ENCODE results near the gene PFN1. TPM values are rescaled to one million over a fixed set of nuclear protein-coding genes. Genes with fewer than 3 reads are reported as not detected.

Gene PFN1
- total RNA-seq, 1 experiment from 2014 or later: 1,213 TPM

DNA sequence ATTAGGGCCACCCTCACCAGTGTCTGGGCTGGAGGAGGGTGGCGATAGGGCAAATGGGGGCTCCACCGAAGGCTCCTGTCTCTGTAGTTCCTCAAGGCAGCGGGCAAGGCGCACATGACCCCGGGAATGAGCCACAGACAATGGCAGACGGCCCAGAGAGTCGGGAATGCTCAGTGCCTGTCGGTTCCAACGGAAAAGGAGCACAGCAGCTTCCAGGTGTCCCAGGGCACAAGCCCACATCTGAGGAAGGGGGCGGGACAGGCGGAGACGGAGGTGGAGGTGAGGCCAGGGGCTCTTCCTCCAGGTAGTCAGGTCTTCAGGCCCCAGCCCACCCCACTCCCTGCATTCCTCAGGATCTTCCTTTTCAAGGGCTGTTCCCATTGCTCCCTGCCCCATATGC is 24.4 kb upstream of the PFN1 start:
- Histone ChIP-seq H3K79me2 (ENCODE audit: insufficient read depth, low read length) (peaks cover 5% of the 10 kb centered on the region; the same call in 1 of the 2 replicates), H3K4me3 (replicated peaks in 1 of 2; ENCODE audit: low read depth in 1 of 2, low read length in 2 of 2) (no peak overlapping the region), H3K9me2 (ENCODE audit: insufficient read depth) (no peaks in the 10 kb centered on the region), H3K36me3 (ENCODE audit: control insufficient read depth in 1 of 2, insufficient read depth in 2 of 2, low read length in 2 of 2) (peaks cover 4 to 16% of the 10 kb centered on the region in 2 experiments; a peak in 2 of 4 replicates), H3K27me3 (ENCODE audit: insufficient read depth, low read length) (no peaks in the 10 kb centered on the region), H4K20me1 (ENCODE audit: insufficient read depth) (no peaks in the 10 kb centered on the region), H3K9ac (ENCODE audit: low read length) (no peak overlapping the region), H2AFZ (ENCODE audit: low read depth, low read length, poor library complexity, severe bottlenecking) (no peak overlapping the region), H3K27ac (ENCODE audit: low read depth, low read length) (no peak overlapping the region), H3K9me3 (ENCODE audit: control insufficient read depth in 1 of 2, insufficient read depth in 1 of 2, low read depth in 1 of 2, low read length in 2 of 2) (no peaks in the 10 kb centered on the region), H3K4me1 (ENCODE audit: control insufficient read depth in 1 of 2, insufficient read depth in 2 of 2, low read length in 2 of 2) (peaks cover 14 to 20% of the 10 kb centered on the region in 2 experiments), H3K4me2 (ENCODE audit: low read length) (no peak overlapping the region)
- POLR2A ChIA-PET: no interaction called here
- no TSS peak for BruUV-seq (replicated peaks)
- ATAC-seq (no peak), DNase-seq (ENCODE audit: low read depth, low spot score) (no peak)
- no peak for TF ChIP-seq POLR2AphosphoS5 (IDR thresholded peaks at IDR 0.05; ENCODE audit: low read depth, low read length)
- TF ChIP-seq, protein P1, sequence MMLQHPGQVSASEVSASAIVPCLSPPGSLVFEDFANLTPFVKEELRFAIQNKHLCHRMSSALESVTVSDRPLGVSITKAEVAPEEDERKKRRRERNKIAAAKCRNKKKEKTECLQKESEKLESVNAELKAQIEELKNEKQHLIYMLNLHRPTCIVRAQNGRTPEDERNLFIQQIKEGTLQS (IDR thresholded peaks at IDR 0.05): no peak
- RAD21 ChIA-PET (ENCODE audit: low non-redundant PET in 1 of 2, low total read pairs in 2 of 2, uncharacterized antibody in 2 of 2, unreplicated experiment in 2 of 2): interaction anchor here in 1 of 2 experiments (0.6 kb wide), 1 partner anchor 25 kb away, joined by 4 read pairs; the partner anchor contains the start of gene KIF1C
- intact Hi-C loops (cut with micrococcal nuclease): no loop called here
- CTCF ChIA-PET: no interaction called here

DNA sequence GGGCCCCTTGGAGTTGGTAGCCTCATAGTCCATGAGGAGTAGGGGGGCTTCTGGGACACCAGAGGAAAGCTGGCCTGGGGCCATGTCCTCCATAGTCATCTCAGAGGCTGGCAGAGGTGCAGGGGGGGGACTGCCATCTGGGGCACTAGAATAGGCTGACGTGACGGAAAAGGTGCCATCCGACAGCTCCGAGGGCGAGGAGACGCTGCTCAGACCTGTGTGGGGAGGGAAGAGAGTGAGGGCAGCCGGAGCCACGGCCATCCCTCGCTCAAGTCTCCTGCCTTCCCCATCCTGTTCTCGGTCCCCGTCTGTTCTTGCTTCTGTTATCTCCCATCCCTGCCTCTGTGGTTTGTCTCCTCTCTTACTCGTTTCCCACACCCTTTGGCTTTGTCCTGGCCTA is 24.0 kb upstream of the PFN1 start:
- Histone ChIP-seq H3K4me3 (replicated peaks in 1 of 2; ENCODE audit: low read depth in 1 of 2, low read length in 2 of 2) (no peak overlapping the region), H3K9me3 (ENCODE audit: control insufficient read depth in 1 of 2, insufficient read depth in 1 of 2, low read depth in 1 of 2, low read length in 2 of 2) (no peaks in the 10 kb centered on the region), H3K9ac (ENCODE audit: low read length) (no peak overlapping the region), H3K9me2 (ENCODE audit: insufficient read depth) (no peaks in the 10 kb centered on the region), H3K4me2 (ENCODE audit: low read length) (no peak overlapping the region), H3K79me2 (ENCODE audit: insufficient read depth, low read length) (peaks cover 5% of the 10 kb centered on the region; the same call in 1 of the 2 replicates), H3K36me3 (ENCODE audit: control insufficient read depth in 1 of 2, insufficient read depth in 2 of 2, low read length in 2 of 2) (peaks cover 4 to 13% of the 10 kb centered on the region in 2 experiments; a peak in 2 of 4 replicates), H4K20me1 (ENCODE audit: insufficient read depth) (no peaks in the 10 kb centered on the region), H3K27ac (ENCODE audit: low read depth, low read length) (no peak overlapping the region), H2AFZ (ENCODE audit: low read depth, low read length, poor library complexity, severe bottlenecking) (no peak overlapping the region), H3K27me3 (ENCODE audit: insufficient read depth, low read length) (no peaks in the 10 kb centered on the region), H3K4me1 (ENCODE audit: control insufficient read depth in 1 of 2, insufficient read depth in 2 of 2, low read length in 2 of 2) (peaks cover 14 to 20% of the 10 kb centered on the region in 2 experiments)
- ChIA-PET POLR2A (no interaction called here), CTCF (no interaction called here), RAD21 (ENCODE audit: low non-redundant PET in 1 of 2, low total read pairs in 2 of 2, uncharacterized antibody in 2 of 2, unreplicated experiment in 2 of 2) (no interaction called here)
- TF ChIP-seq CBX3 (IDR thresholded peaks at IDR 0.05; ENCODE audit: low read depth) (no peak), POLR2AphosphoS5 (IDR thresholded peaks at IDR 0.05; ENCODE audit: low read depth, low read length) (peak; percentile 27)
- DNase-seq (ENCODE audit: low read depth, low spot score): no peak
- intact Hi-C loops (cut with micrococcal nuclease): no loop called here
- no peak for ATAC-seq
- no TSS peak for BruUV-seq (replicated peaks)

Measured in HCT116 (cell line).